Transverse colon (tissue), 4 donors: ENCODE data around the gene E4F1. TPM values are rescaled to one million over a fixed set of nuclear protein-coding genes. Genes with fewer than 3 reads are reported as not detected.

Experiments used
- DNase-seq: peaks from one replicate; pipeline ENCODE4 v3.0.0-alpha.2; 2019
- H3K27ac ChIP-seq, 4 donors: fragments of 200-600 bp; sonication (generic); 2 replicates each; pipeline ENCODE4 v1.5.1; 2016 to 2018; ENCODE audit warnings: inconsistent platforms in 4 of 4
- H3K27me3 ChIP-seq: fragments of 200-600 bp; sonication (generic); 2 replicates; pipeline ENCODE4 v1.5.1; 2017; ENCODE audit warnings: inconsistent platforms
- H3K36me3 ChIP-seq, 4 donors: fragments of 200-600 bp; sonication (generic); 2 replicates each; pipeline ENCODE4 v1.5.1; 2017 to 2019; ENCODE audit warnings: inconsistent platforms in 4 of 4
- H3K4me1 ChIP-seq, 4 donors: fragments of 200-600 bp; sonication (generic); 2 replicates each; pipeline ENCODE4 v1.5.1; 2017 to 2020; ENCODE audit warnings: inconsistent platforms in 4 of 4
- H3K4me3 ChIP-seq, 4 donors: fragments of 200-600 bp; sonication (generic); 1 replicate in 1 of 4; 2 replicates in 3 of 4; pipeline versions ENCODE4 v1.5.1 to v1.6.1; 2017 to 2019; ENCODE audit warnings: inconsistent platforms in 4 of 4
- H3K9me3 ChIP-seq, 2 donors: fragments of 200-600 bp; sonication (generic); 2 replicates each; pipeline ENCODE4 v1.5.1; 2017 to 2019; ENCODE audit warnings: inconsistent platforms in 2 of 2
- EP300 ChIP-seq: sonication (generic); formaldehyde crosslinking; IDR thresholded peaks from one replicate; pipeline ENCODE4 v1.6.1; 2017; ENCODE audit warnings: antibody characterized with exemption, low read depth
- POLR2A ChIP-seq: fragments of 450-650 bp; IDR thresholded peaks from one replicate; pipeline ENCODE4 v1.6.1; 2016; ENCODE audit warnings: antibody characterized with exemption, mild to moderate bottlenecking, moderate library complexity
- POLR2AphosphoS5 ChIP-seq, 3 donors: sonication (generic); formaldehyde crosslinking; IDR thresholded peaks; one replicate each; pipeline ENCODE4 v1.6.1; 2016; ENCODE audit warnings: antibody characterized with exemption in 3 of 3
- WGBS, 2 donors: methylation state at CpG; one replicate each; pipeline ENCODE4 v1.1.5; 2018; ENCODE audit warnings: low coverage in 1 of 2; 5-methylcytosine and 5-hydroxymethylcytosine counted together
- in situ Hi-C, 4 donors: fragments of 200-750 bp; cut with MboI; loops; one replicate each; pipeline versions ENCODE4 v1.15.0 to v1.15.1; 2017; ENCODE audit warnings: low sequenced_read_pairs in 3 of 4, low pct_ligation_motif_present in 1 of 4, low pct_unique_long_range_greater_than_20kb in 1 of 4
- intact Hi-C: fragments of 100-400 bp; cut with DNase I; formaldehyde crosslinking; loops from one replicate; pipeline ENCODE4 v1.15.1; 2023; ENCODE audit warnings: low total_unique reads
- total RNA-seq, 4 donors: library from RNA; depleted of rRNA; stranded (reverse); fragments of >200 nt; gene quantifications; one replicate each; pipeline ENCODE4 v1.1.0, GENCODE V29; 2016
- TF ChIP-seq, protein P1 (sequence below), 5 experiments: fragments of 200-600 bp in 3 of 5; fragments of 450-650 bp in 2 of 5; sonication (generic) in 3 of 5; IDR thresholded peaks; 1 replicate in 2 of 5; 2 replicates in 3 of 5; pipeline ENCODE4 v1.5.1; 2016 to 2017; ENCODE audit warnings: antibody characterized with exemption in 5 of 5, inconsistent platforms in 3 of 5, mild to moderate bottlenecking in 2 of 5, moderate library complexity in 1 of 5

E4F1 gene
- total RNA-seq, 4 donors from 2014 or later, result 36.5 to 124 (median 53.6) TPM

- no peak for TF ChIP-seq POLR2AphosphoS5 (IDR thresholded peaks at IDR 0.05)
- no peak for TF ChIP-seq EP300
- no peak for TF ChIP-seq POLR2A
- TF ChIP-seq, protein P1, sequence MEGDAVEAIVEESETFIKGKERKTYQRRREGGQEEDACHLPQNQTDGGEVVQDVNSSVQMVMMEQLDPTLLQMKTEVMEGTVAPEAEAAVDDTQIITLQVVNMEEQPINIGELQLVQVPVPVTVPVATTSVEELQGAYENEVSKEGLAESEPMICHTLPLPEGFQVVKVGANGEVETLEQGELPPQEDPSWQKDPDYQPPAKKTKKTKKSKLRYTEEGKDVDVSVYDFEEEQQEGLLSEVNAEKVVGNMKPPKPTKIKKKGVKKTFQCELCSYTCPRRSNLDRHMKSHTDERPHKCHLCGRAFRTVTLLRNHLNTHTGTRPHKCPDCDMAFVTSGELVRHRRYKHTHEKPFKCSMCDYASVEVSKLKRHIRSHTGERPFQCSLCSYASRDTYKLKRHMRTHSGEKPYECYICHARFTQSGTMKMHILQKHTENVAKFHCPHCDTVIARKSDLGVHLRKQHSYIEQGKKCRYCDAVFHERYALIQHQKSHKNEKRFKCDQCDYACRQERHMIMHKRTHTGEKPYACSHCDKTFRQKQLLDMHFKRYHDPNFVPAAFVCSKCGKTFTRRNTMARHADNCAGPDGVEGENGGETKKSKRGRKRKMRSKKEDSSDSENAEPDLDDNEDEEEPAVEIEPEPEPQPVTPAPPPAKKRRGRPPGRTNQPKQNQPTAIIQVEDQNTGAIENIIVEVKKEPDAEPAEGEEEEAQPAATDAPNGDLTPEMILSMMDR (IDR thresholded peaks at IDR 0.05), result no peak
- DNase-seq, result no peak
- H3K27me3 ChIP-seq, result no peaks in the 10 kb centered on the region
- no peaks in the 10 kb centered on the region for H3K4me1 ChIP-seq
- H3K4me3 ChIP-seq, result no peak overlapping the region
- no peaks in the 10 kb centered on the region for H3K36me3 ChIP-seq
- no peaks in the 10 kb centered on the region for H3K9me3 ChIP-seq
- intact Hi-C loops, result no loop called here
- H3K27ac ChIP-seq, result no peak overlapping the region
- WGBS, 2 donors, result 81% methylated on average over 18 of the region's 25 CpGs; no CpG with 5 or more reads in 1 of the 2 donors
- in situ Hi-C loops, result no loop called here
Measured at GRCh38 chr16:2277466-2278271, 54.3 kb downstream of the E4F1 start.

DNA sequence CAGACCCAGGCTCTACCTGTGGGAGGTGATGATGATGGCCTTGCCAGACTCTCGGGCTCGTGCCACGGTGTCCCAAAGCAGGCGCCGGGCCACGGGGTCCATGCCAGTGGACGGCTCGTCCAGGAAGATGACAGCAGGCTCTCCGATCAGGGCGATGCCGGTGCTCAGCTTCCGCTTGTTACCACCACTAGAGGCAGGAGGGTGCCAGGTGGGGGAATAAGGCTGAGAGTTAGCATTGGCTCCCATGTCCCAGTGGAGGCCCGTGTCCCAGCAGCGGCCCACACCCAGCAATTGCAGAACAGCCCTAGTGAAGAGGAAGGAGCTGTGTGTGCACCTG is 54.8 kb downstream of the E4F1 start:
- Histone ChIP-seq H3K27ac (no peak overlapping the region), H3K36me3 (no peaks in the 10 kb centered on the region), H3K9me3 (no peaks in the 10 kb centered on the region), H3K27me3 (no peaks in the 10 kb centered on the region), H3K4me1 (no peaks in the 10 kb centered on the region), H3K4me3 (no peak overlapping the region)
- in situ Hi-C loops (no loop called here), intact Hi-C loops (no loop called here)
- TF ChIP-seq POLR2A (no peak), EP300 (no peak), POLR2AphosphoS5 (IDR thresholded peaks at IDR 0.05) (no peak)
- TF ChIP-seq, protein P1 (IDR thresholded peaks at IDR 0.05), result no peak
- 77% methylated on average over 14 of the region's 14 CpGs; no CpG with 5 or more reads in 1 of the 2 donors for WGBS, 2 donors
- DNase-seq, result no peak

DNA sequence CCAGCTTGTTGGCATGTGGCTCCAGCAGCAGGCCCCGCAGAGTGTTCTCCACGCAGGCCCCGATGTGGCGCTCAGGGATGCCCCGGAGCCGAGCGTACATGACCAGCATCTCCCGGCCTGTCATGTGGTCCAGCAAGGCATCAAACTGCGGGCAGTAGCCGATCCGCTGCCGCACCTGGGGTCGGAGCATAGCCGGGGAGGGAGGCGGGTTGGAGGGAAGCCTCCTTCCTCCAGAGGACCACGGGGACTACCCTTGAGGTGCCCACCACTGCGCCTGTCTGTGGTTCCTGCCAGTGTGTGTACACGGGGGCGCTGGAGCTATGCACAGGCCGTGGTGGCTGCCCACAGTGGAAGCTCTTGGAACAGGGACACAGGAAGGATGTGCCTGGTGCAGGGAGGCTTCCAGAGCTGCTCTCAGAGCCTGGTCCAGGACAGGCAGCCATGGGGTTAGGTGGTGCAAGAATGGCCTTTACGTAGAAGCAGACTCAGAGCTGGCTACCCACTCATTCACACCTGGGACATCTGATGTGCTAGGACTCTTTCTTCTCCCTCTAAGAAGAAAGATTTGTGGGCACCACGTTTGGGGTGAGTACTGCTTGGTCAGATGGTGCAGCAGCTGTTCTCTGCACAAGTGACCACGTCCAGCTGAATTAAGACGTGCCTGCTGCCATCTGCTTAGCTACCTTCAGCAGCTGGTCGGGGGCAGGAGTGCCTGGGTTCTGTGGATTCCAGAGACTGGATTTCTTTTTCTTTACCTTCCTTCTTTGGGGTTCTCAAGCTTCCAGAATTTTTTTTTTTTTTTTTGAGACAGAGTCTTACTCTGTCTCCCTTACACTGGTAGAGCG is 55.8 kb downstream of the E4F1 start:
- TF ChIP-seq, protein P1 (IDR thresholded peaks at IDR 0.05), result no peak
- Histone ChIP-seq H3K27me3 (no peaks in the 10 kb centered on the region), H3K4me1 (no peaks in the 10 kb centered on the region), H3K4me3 (no peak overlapping the region), H3K36me3 (no peaks in the 10 kb centered on the region), H3K27ac (no peak overlapping the region), H3K9me3 (no peaks in the 10 kb centered on the region)
- 86% methylated on average over 1 to 26 of the region's 26 CpGs for WGBS, 2 donors
- in situ Hi-C loops, result no loop called here
- intact Hi-C loops, result no loop called here
- DNase-seq, result no peak

DNA sequence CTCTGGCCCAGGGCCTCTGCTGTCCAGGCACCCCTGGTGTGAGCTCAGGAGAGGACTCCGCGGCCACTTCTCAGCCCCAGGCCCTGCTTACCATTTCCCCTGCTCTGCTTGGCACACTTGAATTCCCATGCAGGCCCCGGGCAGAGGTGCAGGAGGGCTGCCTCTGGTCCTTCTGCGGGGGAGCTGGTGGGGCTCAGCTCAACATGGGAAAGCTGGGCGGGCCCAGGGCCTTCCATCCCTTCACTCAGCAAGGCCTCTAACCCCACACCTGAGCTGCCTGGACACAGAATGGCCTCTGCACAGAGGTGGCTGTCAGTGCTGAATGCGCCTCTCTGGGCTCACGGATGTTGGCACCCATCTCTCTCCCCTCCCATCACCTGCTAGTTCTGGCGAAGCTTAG is 57.1 kb downstream of the E4F1 start:
- TF ChIP-seq EP300 (no peak), POLR2A (no peak)
- TF ChIP-seq, protein P1 (IDR thresholded peaks at IDR 0.05), result no peak
- intact Hi-C loops (no loop called here), in situ Hi-C loops (no loop called here)
- WGBS, 2 donors, result 89 to 100% methylated on average over 2 to 7 of the region's 8 CpGs
- Histone ChIP-seq H3K4me3 (no peak overlapping the region), H3K27me3 (no peaks in the 10 kb centered on the region), H3K36me3 (no peaks in the 10 kb centered on the region), H3K9me3 (no peaks in the 10 kb centered on the region), H3K4me1 (no peaks in the 10 kb centered on the region), H3K27ac (no peak overlapping the region)
- DNase-seq, result no peak
